HG02840 (cell line): Measurements from ENCODE around the gene ISLR.

Source experiments
- ATAC-seq: cut with Tn5 transposase; IDR thresholded peaks from one replicate; pipeline ENCODE4 v1.9.1; 2021; ENCODE audit warnings: mild to moderate bottlenecking, moderate library complexity, moderate number of reproducible peaks; ENCODE audit not compliant: unreplicated experiment, low FRiP score

ISLR gene

GRCh38 chr15:74191798-74192197 is 18.3 kb downstream of the ISLR start:
- ATAC-seq, result no peak

DNA sequence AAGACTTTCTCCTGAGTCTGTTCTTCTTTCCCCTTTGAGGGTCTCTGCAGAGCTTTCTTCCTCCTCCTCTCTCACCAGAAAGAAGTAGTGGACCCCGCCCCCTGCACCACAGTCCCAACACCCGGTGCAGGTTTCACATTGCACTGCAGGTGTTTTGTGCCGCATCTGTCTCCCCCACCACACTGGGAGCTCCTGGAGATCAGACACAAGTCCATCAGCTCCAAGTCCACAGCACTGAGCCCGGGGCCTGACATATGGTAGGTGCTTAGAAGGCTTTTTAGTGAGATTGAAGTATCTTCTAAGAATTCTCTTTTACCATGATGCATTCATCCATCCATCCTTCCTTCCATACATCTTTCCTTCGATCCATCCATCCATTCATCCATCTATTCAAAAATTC is 19.2 kb downstream of the ISLR start:
- ATAC-seq, result no peak

DNA sequence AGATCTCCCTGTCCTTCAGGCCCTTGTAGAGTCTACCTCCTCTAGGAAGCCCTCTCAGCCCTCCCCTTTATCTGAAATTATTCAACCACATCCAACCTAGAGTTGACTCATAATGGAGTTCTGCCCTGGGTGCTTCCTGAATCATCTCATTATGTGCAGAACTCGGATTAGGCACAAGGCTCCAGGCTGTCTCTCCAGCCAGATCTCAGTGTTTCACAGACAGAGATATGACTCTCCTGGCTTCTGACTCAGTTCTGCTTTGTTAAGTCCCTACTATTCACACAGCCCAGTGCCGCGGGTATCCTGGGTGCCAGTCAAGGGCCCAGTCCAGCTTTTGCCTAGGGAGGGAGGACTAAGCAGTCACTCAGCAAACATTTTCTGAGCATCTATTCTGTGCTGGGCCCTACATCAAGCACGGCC is 19.8 kb downstream of the ISLR start:
- no peak for ATAC-seq

- ATAC-seq, result no peak
These were observed 20.4 kb downstream of the ISLR start for GRCh38 chr15:74193905-74194304.

GRCh38 chr15:74194572-74195559 is 21.4 kb downstream of the ISLR start:
- ATAC-seq, result no peak

- ATAC-seq, result no peak
These were observed 22.7 kb downstream of the ISLR start for GRCh38 chr15:74196175-74196574.

- no peak for ATAC-seq
These were observed 23.9 kb downstream of the ISLR start for GRCh38 chr15:74197176-74197965.

DNA sequence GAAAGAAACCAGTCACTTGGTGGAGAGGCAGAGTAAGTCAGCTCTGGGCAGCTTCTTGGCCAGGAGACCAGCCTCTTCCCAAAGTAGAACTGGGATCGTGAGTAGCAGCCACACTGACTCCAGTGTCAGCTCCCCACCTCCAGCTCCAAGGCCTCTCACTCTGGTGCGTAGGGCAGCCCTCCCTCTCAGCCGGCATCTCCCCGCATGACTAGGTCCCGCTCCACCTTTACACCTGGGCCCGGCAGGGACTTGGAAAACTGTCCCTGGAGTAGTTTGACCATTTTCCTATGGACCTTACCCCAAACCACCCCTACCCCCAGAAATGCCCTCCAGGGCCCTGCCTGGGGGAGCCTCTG is 25.8 kb downstream of the ISLR start:
- ATAC-seq, result no peak

GRCh38 chr15:74200412-74200815 is 26.9 kb downstream of the ISLR start:
- no peak for ATAC-seq

DNA sequence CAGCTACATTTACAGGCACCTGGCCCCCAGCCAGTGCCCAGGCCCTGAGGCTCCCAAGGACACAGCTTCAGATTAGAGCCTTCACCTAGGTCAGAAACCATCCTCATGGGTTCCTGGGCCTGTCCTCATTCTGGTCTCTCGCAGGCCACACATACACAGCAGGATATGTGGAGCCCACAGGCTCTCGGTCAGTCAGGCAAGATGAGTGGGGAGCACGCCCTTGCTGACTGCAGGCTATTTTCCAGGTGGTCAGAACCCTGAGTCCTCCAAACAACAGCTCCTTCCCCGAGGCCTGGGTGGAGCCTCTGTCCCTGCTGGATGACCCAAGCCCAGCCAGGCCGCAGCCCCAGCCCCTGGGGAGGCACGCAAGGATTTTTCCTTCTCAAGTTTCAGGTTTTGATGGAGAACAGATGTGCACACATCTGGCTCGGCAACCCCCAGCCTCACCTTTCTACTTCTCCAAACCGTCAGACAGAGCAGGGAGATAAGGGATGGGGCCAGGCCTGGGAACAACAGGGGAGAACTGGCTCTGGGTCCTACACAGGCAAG is 27.4 kb downstream of the ISLR start:
- ATAC-seq, result no peak

- ATAC-seq, result no peak
These were observed 28.4 kb downstream of the ISLR start for GRCh38 chr15:74201710-74202420.

DNA sequence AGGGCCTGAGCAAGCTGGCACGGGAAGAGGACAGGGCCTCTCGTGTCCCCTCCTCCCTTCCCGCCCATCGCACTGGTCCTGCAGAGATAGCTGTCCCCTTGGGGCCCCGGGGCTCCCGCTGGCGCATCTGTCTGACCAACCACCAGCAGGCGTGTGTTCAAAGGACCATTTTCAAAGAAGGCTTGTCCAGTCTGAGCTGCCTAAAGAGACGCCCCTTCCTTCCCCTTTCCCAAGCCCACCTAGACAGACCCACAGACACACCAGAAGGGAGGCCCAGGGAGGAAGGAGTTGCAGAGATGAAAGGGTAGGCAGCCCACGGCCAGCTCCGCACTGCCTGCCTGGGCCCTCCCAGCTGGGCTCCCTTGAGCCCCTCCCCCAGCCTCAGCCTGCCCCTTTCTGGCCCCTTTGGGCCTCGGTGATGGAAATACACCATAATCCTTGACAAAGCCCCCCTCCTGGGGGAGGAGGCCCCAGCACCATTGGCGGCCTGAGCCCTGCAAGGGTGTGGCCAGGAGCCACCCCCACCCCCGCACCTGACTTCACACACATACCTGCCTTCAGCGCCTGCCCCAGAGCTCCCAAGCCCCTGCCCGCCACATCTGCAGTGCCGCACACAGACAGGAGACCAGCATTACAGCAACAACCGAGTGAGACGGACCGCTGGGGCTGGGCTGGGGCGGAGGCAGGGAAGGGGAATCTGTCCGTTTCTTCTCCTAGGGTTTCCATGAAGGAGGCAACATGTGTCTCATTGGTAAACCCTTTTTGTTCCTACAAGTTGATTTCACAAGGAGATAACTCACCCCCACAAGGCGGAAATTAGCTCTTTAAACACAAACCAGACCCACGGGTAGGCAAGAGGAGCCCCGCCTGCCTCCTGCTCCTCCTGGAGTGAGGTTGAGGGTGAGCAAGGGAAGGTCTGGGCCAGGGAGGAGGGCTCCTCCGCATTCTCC is 29.2 kb downstream of the ISLR start, which contains the start of gene STRA6:
Gene STRA6 (minus strand): TSS at position 336 of the 950 bp plus-strand sequence. CDS start 520 bp downstream, outside the sequence.
- ATAC-seq, result no peak

GRCh38 chr15:74203914-74204431 is 30.5 kb downstream of the ISLR start:
- no peak for ATAC-seq

GRCh38 chr15:74205582-74205947 is 32.1 kb downstream of the ISLR start:
- no peak for ATAC-seq

- ATAC-seq, result no peak
These were observed 33.3 kb downstream of the ISLR start for GRCh38 chr15:74206801-74207281.

GRCh38 chr15:74207652-74208440 is 34.3 kb downstream of the ISLR start:
- ATAC-seq, result no peak

- ATAC-seq, result no peak
These were observed 35.0 kb downstream of the ISLR start for GRCh38 chr15:74208496-74208895.

GRCh38 chr15:74208901-74209559 is 35.5 kb downstream of the ISLR start:
- ATAC-seq, result no peak
